ENCODE data around the gene NEDD9.

NEDD9 gene

GRCh38 chr6:11271228-11272020 is 39.0 kb upstream of the NEDD9 start:
- H2AFZ ChIP-seq (ENCODE audit: low read depth, low read length), result no peak overlapping the region
- peaks cover 33% of the 10 kb centered on the region for H3K36me3 ChIP-seq (replicated peaks; ENCODE audit: low read depth, low read length)

GRCh38 chr6:11270030-11271027 is 37.9 kb upstream of the NEDD9 start:
- Histone ChIP-seq H3K4me3 (ENCODE audit: low read length) (no peak overlapping the region), H3K27me3 (ENCODE audit: low read depth, low read length) (no peaks in the 10 kb centered on the region), H3K79me2 (ENCODE audit: low read length) (peaks cover 44% of the 10 kb centered on the region), H3K27ac (ENCODE audit: low read length) (no peak overlapping the region), H3K36me3 (replicated peaks; ENCODE audit: low read depth, low read length) (peaks cover 34% of the 10 kb centered on the region), H3K4me2 (ENCODE audit: low read length) (no peak overlapping the region), H4K20me1 (ENCODE audit: insufficient read depth, low read length) (no peaks in the 10 kb centered on the region), H3K4me1 (ENCODE audit: low read length) (peaks cover 35% of the 10 kb centered on the region), H3K9me3 (ENCODE audit: insufficient read depth, low read length) (no peaks in the 10 kb centered on the region), H2AFZ (ENCODE audit: low read depth, low read length) (no peak overlapping the region), H3K9ac (ENCODE audit: low read length) (no peak overlapping the region)
- no peak for TF ChIP-seq EZH2phosphoT487 (IDR thresholded peaks at IDR 0.05; ENCODE audit: low read depth)
- TF ChIP-seq, protein P1, sequence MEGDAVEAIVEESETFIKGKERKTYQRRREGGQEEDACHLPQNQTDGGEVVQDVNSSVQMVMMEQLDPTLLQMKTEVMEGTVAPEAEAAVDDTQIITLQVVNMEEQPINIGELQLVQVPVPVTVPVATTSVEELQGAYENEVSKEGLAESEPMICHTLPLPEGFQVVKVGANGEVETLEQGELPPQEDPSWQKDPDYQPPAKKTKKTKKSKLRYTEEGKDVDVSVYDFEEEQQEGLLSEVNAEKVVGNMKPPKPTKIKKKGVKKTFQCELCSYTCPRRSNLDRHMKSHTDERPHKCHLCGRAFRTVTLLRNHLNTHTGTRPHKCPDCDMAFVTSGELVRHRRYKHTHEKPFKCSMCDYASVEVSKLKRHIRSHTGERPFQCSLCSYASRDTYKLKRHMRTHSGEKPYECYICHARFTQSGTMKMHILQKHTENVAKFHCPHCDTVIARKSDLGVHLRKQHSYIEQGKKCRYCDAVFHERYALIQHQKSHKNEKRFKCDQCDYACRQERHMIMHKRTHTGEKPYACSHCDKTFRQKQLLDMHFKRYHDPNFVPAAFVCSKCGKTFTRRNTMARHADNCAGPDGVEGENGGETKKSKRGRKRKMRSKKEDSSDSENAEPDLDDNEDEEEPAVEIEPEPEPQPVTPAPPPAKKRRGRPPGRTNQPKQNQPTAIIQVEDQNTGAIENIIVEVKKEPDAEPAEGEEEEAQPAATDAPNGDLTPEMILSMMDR (IDR thresholded peaks at IDR 0.05; ENCODE audit: low read depth, low read length), result no peak

More at GRCh38 chr6:11271228-11272020, 39.0 kb upstream of the NEDD9 start:
- H3K27me3 ChIP-seq (ENCODE audit: low read depth, low read length), result no peaks in the 10 kb centered on the region
- H3K9me3 ChIP-seq (ENCODE audit: insufficient read depth, low read length), result no peaks in the 10 kb centered on the region
- no peak overlapping the region for H3K4me2 ChIP-seq (ENCODE audit: low read length)
- no peak overlapping the region for H3K4me3 ChIP-seq (ENCODE audit: low read length)
- H3K9ac ChIP-seq (ENCODE audit: low read length), result no peak overlapping the region
- no peaks in the 10 kb centered on the region for H4K20me1 ChIP-seq (ENCODE audit: insufficient read depth, low read length)
- H3K27ac ChIP-seq (ENCODE audit: low read length), result no peak overlapping the region
- TF ChIP-seq, protein P1 (IDR thresholded peaks at IDR 0.05; ENCODE audit: low read depth, low read length), result no peak
- no peak for TF ChIP-seq EZH2phosphoT487 (IDR thresholded peaks at IDR 0.05; ENCODE audit: low read depth)
- peaks cover 46% of the 10 kb centered on the region for H3K79me2 ChIP-seq (ENCODE audit: low read length)
- peaks cover 43% of the 10 kb centered on the region for H3K4me1 ChIP-seq (ENCODE audit: low read length)

- H4K20me1 ChIP-seq (ENCODE audit: insufficient read depth, low read length), result no peaks in the 10 kb centered on the region
- H3K27me3 ChIP-seq (ENCODE audit: low read depth, low read length), result no peaks in the 10 kb centered on the region
- peaks cover 22% of the 10 kb centered on the region for H3K4me1 ChIP-seq (ENCODE audit: low read length)
- no peak overlapping the region for H3K9ac ChIP-seq (ENCODE audit: low read length)
- no peaks in the 10 kb centered on the region for H3K9me3 ChIP-seq (ENCODE audit: insufficient read depth, low read length)
- no peak overlapping the region for H3K4me2 ChIP-seq (ENCODE audit: low read length)
- no peak for TF ChIP-seq EZH2phosphoT487 (IDR thresholded peaks at IDR 0.05; ENCODE audit: low read depth)
- TF ChIP-seq, protein P1 (IDR thresholded peaks at IDR 0.05; ENCODE audit: low read depth, low read length), result no peak
- H2AFZ ChIP-seq (ENCODE audit: low read depth, low read length), result no peak overlapping the region
- no peak overlapping the region for H3K4me3 ChIP-seq (ENCODE audit: low read length)
- H3K27ac ChIP-seq (ENCODE audit: low read length), result no peak overlapping the region
- peaks cover 33% of the 10 kb centered on the region for H3K79me2 ChIP-seq (ENCODE audit: low read length)
- peaks cover 40% of the 10 kb centered on the region for H3K36me3 ChIP-seq (replicated peaks; ENCODE audit: low read depth, low read length)
Observed at GRCh38 chr6:11268978-11269377, 36.5 kb upstream of the NEDD9 start.

- no peak overlapping the region for H2AFZ ChIP-seq (ENCODE audit: low read depth, low read length)
- H3K9ac ChIP-seq (ENCODE audit: low read length), result no peak overlapping the region
- no peaks in the 10 kb centered on the region for H3K27me3 ChIP-seq (ENCODE audit: low read depth, low read length)
- H3K27ac ChIP-seq (ENCODE audit: low read length), result no peak overlapping the region
- no peaks in the 10 kb centered on the region for H4K20me1 ChIP-seq (ENCODE audit: insufficient read depth, low read length)
- no peak for TF ChIP-seq EZH2phosphoT487 (IDR thresholded peaks at IDR 0.05; ENCODE audit: low read depth)
- TF ChIP-seq, protein P1 (IDR thresholded peaks at IDR 0.05; ENCODE audit: low read depth, low read length), result no peak
- no peaks in the 10 kb centered on the region for H3K9me3 ChIP-seq (ENCODE audit: insufficient read depth, low read length)
- peaks cover 1% of the 10 kb centered on the region for H3K4me1 ChIP-seq (ENCODE audit: low read length)
- peaks cover 35% of the 10 kb centered on the region for H3K36me3 ChIP-seq (replicated peaks; ENCODE audit: low read depth, low read length)
- H3K79me2 ChIP-seq (ENCODE audit: low read length), result peaks cover 23% of the 10 kb centered on the region
- H3K4me3 ChIP-seq (ENCODE audit: low read length), result no peak overlapping the region
- H3K4me2 ChIP-seq (ENCODE audit: low read length), result no peak overlapping the region
Observed at GRCh38 chr6:11266926-11267325, 34.5 kb upstream of the NEDD9 start.
